HEK293T (cell line): Measurements from ENCODE around the gene FHOD3.

Experiments
- ARNT ChIP-seq: fragments of 450-650 bp; IDR thresholded peaks from 2 replicates; pipeline ENCODE4 v1.6.1; 2017; ENCODE audit warnings: mild to moderate bottlenecking
- BHLHE40 ChIP-seq: fragments of 450-650 bp; IDR thresholded peaks from 2 replicates; pipeline ENCODE4 v1.6.1; 2016; ENCODE audit warnings: mild to moderate bottlenecking, moderate library complexity, borderline replicate concordance
- FOXM1 ChIP-seq: fragments of 450-650 bp; IDR thresholded peaks from 2 replicates; pipeline ENCODE4 v1.6.1; 2017; ENCODE audit warnings: mild to moderate bottlenecking, borderline replicate concordance
- HDGF ChIP-seq: fragments of 450-650 bp; IDR thresholded peaks from 2 replicates; pipeline ENCODE4 v1.6.1; 2017; ENCODE audit warnings: antibody characterized with exemption, borderline replicate concordance
- LEF1 ChIP-seq: fragments of 450-650 bp; IDR thresholded peaks from 2 replicates; pipeline ENCODE4 v1.6.1; 2017; ENCODE audit warnings: mild to moderate bottlenecking, borderline replicate concordance
- SP1 ChIP-seq: fragments of 450-650 bp; IDR thresholded peaks from 2 replicates; pipeline ENCODE4 v1.6.1; 2017

- TF ChIP-seq BHLHE40 (no peak), LEF1 (no peak), ARNT (no peak), SP1 (no peak), FOXM1 (no peak), HDGF (no peak)
Observed at GRCh38 chr18:36762074-36762473, 464.6 kb downstream of the FHOD3 start.
